Osteoblast (primary cell): Measurements from ENCODE around the gene ANKRD13B. TPM values are rescaled to one million over a fixed set of nuclear protein-coding genes. Genes with fewer than 3 reads are reported as not detected.

ENCODE experiments used
- DNase-seq: peaks from one replicate; pipeline ENCODE4 v3.0.0; 2011; ENCODE audit warnings: low spot score, mixed read lengths; ENCODE audit not compliant: insufficient read length; ENCODE audit errors: missing footprints
- H2AFZ ChIP-seq: 2 replicates; pipeline ENCODE4 v1.6.0; 2011; ENCODE audit warnings: mild to moderate bottlenecking, low read length
- H3K27ac ChIP-seq: 2 replicates; pipeline ENCODE4 v1.5.1; 2011; ENCODE audit warnings: mild to moderate bottlenecking, low read depth, low read length, moderate library complexity
- H3K27me3 ChIP-seq: 2 replicates; pipeline ENCODE4 v1.6.0; 2012; ENCODE audit warnings: mild to moderate bottlenecking, control low read depth, inconsistent platforms, low read length, moderate library complexity; ENCODE audit not compliant: insufficient read depth
- H3K36me3 ChIP-seq: 2 replicates; pipeline ENCODE4 v1.5.1; 2011; ENCODE audit warnings: mild to moderate bottlenecking, low read length, control low read depth, moderate library complexity; ENCODE audit not compliant: insufficient read depth
- H3K4me1 ChIP-seq: 2 replicates; pipeline ENCODE4 v1.5.1; 2011; ENCODE audit warnings: mild to moderate bottlenecking, low read length, control low read depth, moderate library complexity; ENCODE audit not compliant: insufficient read depth
- H3K4me2 ChIP-seq: 2 replicates; pipeline ENCODE4 v1.6.0; 2011; ENCODE audit warnings: mild to moderate bottlenecking, low read length; ENCODE audit not compliant: insufficient read depth
- H3K4me3 ChIP-seq: fragments of 200-600 bp; sonication (generic); 3 replicates; pipeline ENCODE4 v1.5.1; 2012; ENCODE audit warnings: mild to moderate bottlenecking, low read length, inconsistent platforms; ENCODE audit not compliant: insufficient read depth
- H3K79me2 ChIP-seq: 2 replicates; pipeline ENCODE4 v1.6.0; 2012; ENCODE audit warnings: mild to moderate bottlenecking, low read length, control low read depth, inconsistent platforms; ENCODE audit not compliant: insufficient read depth
- H3K9me3 ChIP-seq: 2 replicates; pipeline ENCODE4 v1.5.1; 2011; ENCODE audit warnings: low read depth, low read length, control low read depth
- H4K20me1 ChIP-seq: 2 replicates; pipeline ENCODE4 v1.6.0; 2012; ENCODE audit warnings: mild to moderate bottlenecking, low read length, control low read depth; ENCODE audit not compliant: insufficient read depth
- CTCF ChIP-seq: IDR thresholded peaks from 2 replicates; pipeline ENCODE4 v1.5.1; 2011; ENCODE audit warnings: mild to moderate bottlenecking, low read depth, low read length, moderate library complexity; ENCODE audit errors: extremely low read depth
- total RNA-seq: library from RNA; depleted of rRNA; stranded (reverse); fragments of >200 nt; gene quantifications from 2 replicates; pipeline ENCODE4 v1.2.3, GENCODE V29; 2012

ANKRD13B gene
- total RNA-seq, 1 donor: 18.5 TPM

GRCh38 chr17:29573558-29573869 lies 19.4 kb upstream of the ANKRD13B start:
- Histone ChIP-seq H3K4me2 (no peak overlapping the region), H2AFZ (no peak overlapping the region), H4K20me1 (peaks cover 5% of the 10 kb centered on the region), H3K36me3 (peaks cover 39% of the 10 kb centered on the region), H3K9me3 (no peaks in the 10 kb centered on the region), H3K27ac (no peak overlapping the region), H3K4me1 (peaks cover 28% of the 10 kb centered on the region), H3K4me3 (no peak overlapping the region), H3K79me2 (peaks cover 2% of the 10 kb centered on the region), H3K27me3 (no peaks in the 10 kb centered on the region)
- DNase-seq: peak; percentile 25
- TF ChIP-seq CTCF: no peak

DNA sequence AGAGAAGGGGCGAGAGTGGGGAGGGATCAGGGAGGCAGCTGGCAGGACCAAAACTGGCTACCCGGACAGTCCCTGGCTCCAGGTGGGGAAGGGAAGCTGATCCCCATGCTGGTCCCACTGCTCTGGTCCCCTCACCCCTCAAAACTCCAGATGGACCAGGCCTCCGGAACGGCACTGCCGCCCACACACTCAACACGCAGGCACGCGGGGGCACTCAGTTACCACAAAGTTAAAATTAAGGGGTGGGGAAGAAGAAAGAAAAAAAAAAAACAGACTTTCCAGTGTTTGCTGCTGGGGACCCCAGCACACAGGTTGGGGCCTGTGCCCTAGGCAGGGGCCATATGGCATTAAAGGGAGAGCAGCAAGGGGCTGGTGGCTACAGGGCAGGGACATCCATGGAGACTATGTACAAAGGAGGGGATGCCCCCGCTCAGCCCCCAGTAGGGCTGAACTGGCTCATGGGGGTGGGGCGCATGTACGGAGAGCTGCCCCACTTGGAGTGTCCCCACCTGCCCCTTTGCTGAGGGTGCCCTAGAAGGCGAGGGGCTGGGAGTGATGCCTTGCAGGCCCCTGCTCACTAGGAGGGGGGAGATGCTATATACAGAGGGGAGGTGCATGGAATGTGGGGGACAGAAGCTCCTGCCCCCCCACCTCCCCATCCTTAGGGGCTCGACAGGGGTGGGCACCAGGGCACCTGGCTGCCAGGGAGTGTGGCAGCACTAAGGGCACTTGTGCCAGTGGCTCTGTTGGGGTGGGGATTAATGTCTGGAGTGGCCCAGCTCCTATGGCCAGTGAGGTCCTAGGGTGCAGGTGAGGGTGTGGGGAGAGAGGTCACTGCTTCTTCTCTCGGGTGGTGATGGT lies 18.8 kb upstream of the ANKRD13B start:
- peak; percentile 76 for DNase-seq
- Histone ChIP-seq H3K36me3 (peaks cover 40% of the 10 kb centered on the region), H3K27me3 (no peaks in the 10 kb centered on the region), H4K20me1 (peaks cover 11% of the 10 kb centered on the region), H3K27ac (no peak overlapping the region), H3K4me2 (no peak overlapping the region), H2AFZ (no peak overlapping the region), H3K9me3 (no peaks in the 10 kb centered on the region), H3K4me1 (peaks cover 27% of the 10 kb centered on the region), H3K4me3 (no peak overlapping the region), H3K79me2 (peaks cover 2% of the 10 kb centered on the region)
- no peak for TF ChIP-seq CTCF

DNA sequence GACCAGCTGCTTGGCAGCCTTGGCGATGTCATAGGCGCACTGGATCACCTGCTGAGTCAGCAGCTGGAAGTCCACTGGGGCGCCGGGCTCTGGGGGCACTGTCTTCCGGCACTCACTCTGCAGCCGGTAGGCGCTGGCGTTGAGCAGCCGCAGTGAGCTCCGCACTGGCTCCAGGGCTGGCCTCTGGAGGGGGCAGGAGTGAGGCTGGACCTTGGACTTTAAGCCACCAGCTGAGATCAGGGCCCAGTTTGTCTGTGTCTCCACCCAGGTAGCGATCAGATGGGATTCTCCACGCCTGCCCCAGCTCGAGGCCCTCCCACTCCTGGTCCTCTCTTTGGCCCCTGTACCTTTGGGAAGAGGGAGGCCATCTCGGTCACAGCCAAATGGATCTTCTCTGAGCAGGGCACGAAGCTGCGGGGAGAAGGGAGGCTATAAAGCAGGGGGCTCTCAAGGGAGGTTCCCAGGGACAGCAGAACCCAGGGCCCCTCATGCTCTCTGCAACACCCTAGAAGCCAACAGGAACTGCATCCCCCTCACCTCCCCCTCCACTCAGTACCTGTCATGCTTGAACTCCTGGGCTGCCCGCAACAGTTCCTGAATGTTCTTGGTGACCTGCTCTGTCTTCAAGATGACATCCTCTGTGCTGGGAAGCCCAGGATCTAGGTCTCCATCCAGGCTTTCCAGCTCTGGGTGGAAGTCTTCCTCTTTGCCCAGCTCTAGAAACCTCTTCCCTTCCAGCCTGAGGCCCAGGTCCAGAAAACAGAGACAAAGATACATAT lies 18.0 kb upstream of the ANKRD13B start:
- Histone ChIP-seq H3K4me2 (no peak overlapping the region), H3K4me3 (no peak overlapping the region), H2AFZ (no peak overlapping the region), H3K36me3 (peaks cover 43% of the 10 kb centered on the region), H4K20me1 (peaks cover 14% of the 10 kb centered on the region), H3K27me3 (no peaks in the 10 kb centered on the region), H3K4me1 (peaks cover 20% of the 10 kb centered on the region), H3K27ac (no peak overlapping the region), H3K79me2 (peaks cover 2% of the 10 kb centered on the region), H3K9me3 (no peaks in the 10 kb centered on the region)
- peak; percentile 75 for DNase-seq
- no peak for TF ChIP-seq CTCF

DNA sequence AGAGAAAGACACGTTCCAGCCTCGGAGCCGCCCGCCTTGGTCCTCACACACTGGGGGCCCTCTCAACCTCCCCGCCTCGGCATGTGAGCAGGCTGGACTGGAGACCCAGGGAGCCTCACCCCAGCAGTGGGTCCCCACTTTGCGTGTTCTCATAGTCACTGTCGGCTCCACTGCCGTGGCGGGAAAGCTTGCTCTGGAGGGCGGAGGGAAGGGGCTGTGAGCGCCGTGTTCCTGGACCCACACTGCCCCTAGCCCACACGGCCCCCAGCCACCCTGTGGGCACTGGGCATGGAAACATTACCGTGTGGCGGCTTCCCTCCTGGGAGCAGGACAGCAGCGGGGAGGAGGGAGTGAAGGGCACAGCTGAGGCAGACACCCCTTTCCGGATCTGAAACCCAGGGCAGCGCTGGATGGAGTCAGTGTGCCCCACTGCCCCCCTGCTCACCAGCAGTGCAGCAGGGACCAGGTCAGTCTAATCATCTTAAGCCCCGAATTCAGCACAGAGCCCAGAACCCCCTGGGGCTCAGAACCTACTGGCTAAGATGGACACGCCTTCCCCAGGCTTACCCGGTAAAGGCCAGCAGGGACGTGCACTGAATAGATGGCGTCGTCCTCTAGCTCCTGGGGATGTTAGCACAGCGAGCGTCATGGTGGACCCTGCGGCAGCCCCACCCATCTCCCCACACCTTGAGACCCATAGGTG lies 17.3 kb upstream of the ANKRD13B start:
- Histone ChIP-seq H3K79me2 (peaks cover 1% of the 10 kb centered on the region), H3K36me3 (peaks cover 44% of the 10 kb centered on the region), H4K20me1 (peaks cover 18% of the 10 kb centered on the region), H2AFZ (no peak overlapping the region), H3K4me1 (peaks cover 20% of the 10 kb centered on the region), H3K4me3 (no peak overlapping the region), H3K9me3 (no peaks in the 10 kb centered on the region), H3K27ac (no peak overlapping the region), H3K27me3 (no peaks in the 10 kb centered on the region), H3K4me2 (no peak overlapping the region)
- DNase-seq: peak; percentile 71
- TF ChIP-seq CTCF: no peak
